MM.1S (cell line): Measurements from ENCODE around the gene SNX25.
A peak's percentile ranks its signal among the peaks of the same experiment; 100 is the strongest.

Experiments used
- DNase-seq: peaks from one replicate; pipeline ENCODE4 v3.0.0-alpha.2; 2015
- H2AFZ ChIP-seq: fragments of 300-600 bp; sonication (generic); 2 replicates; pipeline ENCODE4 v1.6.0; 2016; ENCODE audit warnings: antibody characterized with exemption, low read length
- H3F3A ChIP-seq: fragments of 300-600 bp; sonication (generic); 2 replicates; pipeline ENCODE4 v1.6.1; 2016; ENCODE audit warnings: mild to moderate bottlenecking, antibody characterized with exemption, low read length, moderate library complexity, mixed read lengths; ENCODE audit not compliant: insufficient read depth
- H3K27ac ChIP-seq: fragments of 300-600 bp; sonication (generic); 2 replicates; pipeline ENCODE4 v1.5.1; 2016; ENCODE audit warnings: mild to moderate bottlenecking, low read length
- H3K27me3 ChIP-seq: fragments of 300-600 bp; sonication (generic); replicated peaks from 2 replicates; pipeline ENCODE4 v1.6.0; 2016; ENCODE audit warnings: low read length; ENCODE audit not compliant: insufficient read depth
- H3K36me3 ChIP-seq: fragments of 300-600 bp; sonication (generic); replicated peaks from 2 replicates; pipeline ENCODE4 v1.6.1; 2016; ENCODE audit warnings: mild to moderate bottlenecking, low read length, mixed read lengths; ENCODE audit not compliant: insufficient read depth
- H3K4me1 ChIP-seq: fragments of 300-600 bp; sonication (generic); 2 replicates; pipeline ENCODE4 v1.6.1; 2016; ENCODE audit warnings: low read length, mixed read lengths
- H3K4me2 ChIP-seq: fragments of 300-600 bp; sonication (generic); 2 replicates; pipeline ENCODE4 v1.6.0; 2016; ENCODE audit warnings: low read depth, low read length
- H3K4me3 ChIP-seq: fragments of 300-600 bp; sonication (generic); 2 replicates; pipeline ENCODE4 v1.5.1; 2016; ENCODE audit warnings: low read length, mixed read lengths
- H3K79me2 ChIP-seq: fragments of 300-600 bp; sonication (generic); 2 replicates; pipeline ENCODE4 v1.6.1; 2016; ENCODE audit warnings: mixed run types, low read length, mixed read lengths
- H3K9ac ChIP-seq: fragments of 300-600 bp; sonication (generic); 2 replicates; pipeline ENCODE4 v1.6.1; 2016; ENCODE audit warnings: low read length, mixed read lengths
- H3K9me2 ChIP-seq: fragments of 300-600 bp; sonication (generic); replicated peaks from 2 replicates; pipeline ENCODE4 v1.6.1; 2016; ENCODE audit warnings: mild to moderate bottlenecking, low read length, mixed read lengths; ENCODE audit not compliant: insufficient read depth
- H3K9me3 ChIP-seq: fragments of 300-600 bp; sonication (generic); replicated peaks from 2 replicates; pipeline ENCODE4 v1.6.1; 2016; ENCODE audit warnings: mild to moderate bottlenecking, low read length, mixed read lengths; ENCODE audit not compliant: insufficient read depth
- H4K20me1 ChIP-seq: fragments of 300-600 bp; sonication (generic); 2 replicates; pipeline ENCODE4 v1.6.1; 2016; ENCODE audit warnings: mild to moderate bottlenecking, low read length, moderate library complexity, mixed read lengths; ENCODE audit not compliant: insufficient read depth
- CTCF ChIP-seq: fragments of 300-600 bp; sonication (generic); IDR thresholded peaks from 2 replicates; pipeline ENCODE4 v1.5.1; 2016; ENCODE audit warnings: antibody characterized with exemption, low read length, mixed read lengths
- EZH2 ChIP-seq: fragments of 300-600 bp; sonication (generic); optimal IDR thresholded peaks from 2 replicates; pipeline ENCODE3; 2017; ENCODE audit warnings: low read depth, mild to moderate bottlenecking, antibody characterized with exemption, low read length, mixed read lengths
- EZH2phosphoT487 ChIP-seq: fragments of 300-600 bp; sonication (generic); IDR thresholded peaks from 2 replicates; pipeline ENCODE4 v1.6.1; 2018; ENCODE audit warnings: antibody characterized with exemption, low read length

Gene SNX25

GRCh38 chr4:185209031-185209851, at the start of gene SNX25:
Gene SNX25 (plus strand): TSS chr4:185209598. CDS start chr4:185209827, 229 bp downstream.
- Histone ChIP-seq H3K4me3 (peak within 1 kb of the TSS; percentile 81), H3K9ac (peak within 1 kb of the TSS; percentile 59), H3F3A (peaks cover 14% of the 10 kb centered on the region), H3K36me3 (no peaks in the 10 kb centered on the region), H3K9me3 (no peaks in the 10 kb centered on the region), H4K20me1 (0 out of 2 replicates have a peak, but pooled peaks cover 8% of the 10 kb centered on the region), H3K27me3 (no peaks in the 10 kb centered on the region), H2AFZ (peak within 1 kb of the TSS; percentile 83), H3K27ac (peak within 1 kb of the TSS; percentile 47; the same call in 1 of the 2 replicates), H3K79me2 (peaks cover 48% of the 10 kb centered on the region), H3K4me1 (peaks cover 25% of the 10 kb centered on the region), H3K9me2 (no peaks in the 10 kb centered on the region), H3K4me2 (peak within 1 kb of the TSS; percentile 98)
- peak; percentile 88 for DNase-seq
- TF ChIP-seq EZH2 (no peak), CTCF (no peak), EZH2phosphoT487 (no peak)

DNA sequence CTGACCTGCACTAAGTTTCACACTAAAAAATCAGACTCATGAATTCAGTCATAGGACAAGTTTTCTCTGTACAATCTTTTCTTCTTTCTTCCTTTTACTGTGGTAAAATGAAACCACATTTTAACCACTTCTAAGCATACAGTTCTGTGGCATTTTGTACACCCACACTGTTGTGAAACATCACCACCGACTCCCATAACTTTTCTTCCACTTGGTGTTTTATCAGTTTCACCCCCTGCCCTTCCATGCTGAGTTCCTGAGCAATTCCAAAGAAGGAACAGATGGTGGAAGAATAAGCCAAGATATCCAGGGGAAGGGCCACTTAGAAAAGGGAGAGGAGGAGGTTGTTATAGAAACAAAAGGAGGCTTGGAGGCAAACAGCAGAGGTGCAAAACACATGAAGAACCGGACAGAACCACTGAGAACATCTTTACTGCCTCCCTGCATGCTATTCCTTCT, 43.8 kb upstream of the SNX25 start:
- peak; percentile 56 for DNase-seq
- Histone ChIP-seq H3K4me3 (no peak overlapping the region), H3K36me3 (0 out of 2 replicates have a peak, but pooled peaks cover 3% of the 10 kb centered on the region), H3K9ac (no peak overlapping the region), H3K79me2 (no peaks in the 10 kb centered on the region), H3K9me2 (no peaks in the 10 kb centered on the region), H3K9me3 (no peaks in the 10 kb centered on the region), H4K20me1 (no peaks in the 10 kb centered on the region), H2AFZ (no peak overlapping the region), H3K4me1 (peaks cover 11% of the 10 kb centered on the region), H3F3A (peaks cover 9% of the 10 kb centered on the region), H3K4me2 (peak overlapping the region; percentile 35; the same call in 1 of the 2 replicates), H3K27ac (peak overlapping the region; percentile 20; the same call in 1 of the 2 replicates), H3K27me3 (no peaks in the 10 kb centered on the region)
- TF ChIP-seq EZH2phosphoT487 (no peak), CTCF (no peak), EZH2 (no peak)

- Histone ChIP-seq H3K9me2 (no peaks in the 10 kb centered on the region), H3K27ac (no peak overlapping the region), H2AFZ (no peak overlapping the region), H3K4me1 (peaks cover 23% of the 10 kb centered on the region), H3K27me3 (no peaks in the 10 kb centered on the region), H4K20me1 (no peaks in the 10 kb centered on the region), H3K79me2 (0 out of 2 replicates have a peak, but pooled peaks cover 5% of the 10 kb centered on the region), H3K36me3 (0 out of 2 replicates have a peak, but pooled peaks cover 3% of the 10 kb centered on the region), H3K9ac (no peak overlapping the region), H3F3A (peaks cover 22% of the 10 kb centered on the region), H3K9me3 (no peaks in the 10 kb centered on the region), H3K4me3 (no peak overlapping the region), H3K4me2 (no peak overlapping the region)
- DNase-seq = no peak
- TF ChIP-seq EZH2 (no peak), EZH2phosphoT487 (no peak), CTCF (no peak)
Measured at GRCh38 chr4:185167234-185167633, 42.2 kb upstream of the SNX25 start.
